BLaER1 (cell line): ENCODE data around the gene SGO1.
A peak's percentile ranks its signal among the peaks of the same experiment; 100 is the strongest.
"Not testable (repeated sequence)": the region's sequence is repeated elsewhere in the genome, so short reads cannot be mapped to it uniquely, and the experiment has no call there.

Experiments used
- H3K27ac ChIP-seq: shearing (Covaris generic); formaldehyde crosslinking; 2 replicates; pipeline ENCODE4 v1.8.1; 2022
- H3K27me3 ChIP-seq: shearing (Covaris generic); formaldehyde crosslinking; 2 replicates; pipeline ENCODE4 v1.8.1; 2022
- H3K36me3 ChIP-seq: shearing (Covaris generic); formaldehyde crosslinking; 2 replicates; pipeline ENCODE4 v1.8.1; 2022
- H3K4me1 ChIP-seq: shearing (Covaris generic); formaldehyde crosslinking; 2 replicates; pipeline ENCODE4 v1.8.1; 2022
- H3K4me2 ChIP-seq: shearing (Covaris generic); formaldehyde crosslinking; 2 replicates; pipeline ENCODE4 v1.8.1; 2022
- H3K4me3 ChIP-seq: shearing (Covaris generic); formaldehyde crosslinking; 2 replicates; pipeline ENCODE4 v1.8.1; 2022
- H3K9ac ChIP-seq: shearing (Covaris generic); formaldehyde crosslinking; 2 replicates; pipeline ENCODE4 v1.8.1; 2022
- H3K9me3 ChIP-seq: shearing (Covaris generic); formaldehyde crosslinking; 2 replicates; pipeline ENCODE4 v1.8.1; 2022
- H4K20me1 ChIP-seq: shearing (Covaris generic); formaldehyde crosslinking; 2 replicates; pipeline ENCODE4 v1.8.1; 2022
- Cebpa-rat ChIP-seq: shearing (Covaris generic); IDR thresholded peaks from 2 replicates; pipeline ENCODE4 v1.8.1; 2022

SGO1 gene

DNA sequence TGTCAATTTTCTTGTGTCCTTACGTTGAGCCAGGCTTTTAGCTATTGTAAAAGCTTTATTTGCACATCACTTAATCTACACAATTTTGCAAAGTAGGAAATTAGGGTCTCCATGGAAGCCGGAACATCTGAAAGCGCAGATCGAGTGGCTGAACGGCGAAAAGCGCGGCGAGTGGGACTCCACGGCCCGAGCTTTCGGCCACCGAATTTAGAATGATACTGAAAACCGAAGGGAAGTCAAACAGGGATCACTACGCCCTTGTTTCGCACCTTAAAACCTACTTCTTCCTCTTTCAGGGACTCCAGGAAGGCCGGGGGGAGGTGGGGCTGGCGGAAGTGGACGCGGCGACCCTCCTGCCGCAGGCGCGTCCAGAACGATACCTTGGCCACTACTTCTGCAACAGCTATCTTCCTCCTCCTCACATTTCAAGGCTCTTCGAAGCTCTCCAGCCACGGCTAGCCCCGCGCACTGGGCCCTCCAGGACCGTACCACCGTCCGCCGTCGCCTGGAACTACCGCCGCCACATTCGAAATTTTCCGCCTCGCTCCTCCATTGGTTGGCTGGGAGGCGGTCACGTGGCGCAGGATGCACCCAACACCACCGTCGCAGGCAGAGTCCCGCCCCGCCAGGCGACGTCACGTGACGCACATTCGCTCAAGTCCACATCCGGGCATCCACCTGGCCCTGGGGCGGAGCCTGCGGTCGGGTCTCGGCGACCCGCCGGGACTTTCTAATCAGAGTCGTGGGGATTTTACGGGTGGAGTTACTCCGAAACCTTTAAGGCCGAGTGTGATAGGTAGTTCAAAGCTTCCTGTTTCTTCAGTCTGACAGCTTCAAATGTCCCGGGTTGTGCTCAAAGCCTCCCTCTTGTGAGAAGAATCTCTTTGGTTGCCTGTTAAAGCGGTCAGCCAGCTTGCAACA lies at the start of gene SGO1:
Gene SGO1, minus strand, starts transcription at position 528 of the 921 bp plus-strand sequence. CDS start 2,179 bp downstream, outside the sequence.
- Histone ChIP-seq H3K4me3 (peak within 1 kb of the TSS; percentile 87), H3K4me1 (peaks cover 34% of the 10 kb centered on the region), H3K9me3 (no peaks in the 10 kb centered on the region), H3K36me3 (peaks cover 28% of the 10 kb centered on the region), H3K9ac (peak within 1 kb of the TSS; percentile 86), H4K20me1 (no peaks in the 10 kb centered on the region), H3K27me3 (no peaks in the 10 kb centered on the region), H3K4me2 (peak within 1 kb of the TSS; percentile 92), H3K27ac (peak within 1 kb of the TSS; percentile 89)
- TF ChIP-seq Cebpa-rat = no peak

DNA sequence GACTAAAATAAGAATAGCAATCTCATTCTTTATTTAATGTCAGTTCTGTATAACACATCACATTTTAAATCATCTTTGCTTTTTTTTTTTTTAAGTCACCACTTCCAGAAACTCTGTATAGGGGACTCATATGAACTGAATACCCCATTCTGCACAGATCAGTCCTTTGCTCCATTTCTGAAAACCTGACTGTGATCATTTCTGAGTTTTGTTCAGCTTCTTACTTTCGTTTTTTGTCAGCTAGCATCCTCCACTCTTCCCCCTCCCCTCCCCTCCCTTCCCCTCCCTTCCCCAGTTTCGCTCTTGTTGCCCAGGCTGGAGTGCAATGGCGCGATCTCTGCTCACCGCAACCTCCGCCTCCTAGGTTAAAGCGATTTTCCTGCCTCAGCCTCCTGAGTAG lies 49.8 kb upstream of the SGO1 start:
- Histone ChIP-seq H3K9ac (no peak overlapping the region), H3K27ac (no peak overlapping the region), H3K4me3 (no peak overlapping the region), H3K9me3 (no peaks in the 10 kb centered on the region), H3K36me3 (no peaks in the 10 kb centered on the region), H3K4me1 (no peaks in the 10 kb centered on the region), H4K20me1 (no peaks in the 10 kb centered on the region), H3K4me2 (no peak overlapping the region), H3K27me3 (no peaks in the 10 kb centered on the region)
- TF ChIP-seq Cebpa-rat = no peak

DNA sequence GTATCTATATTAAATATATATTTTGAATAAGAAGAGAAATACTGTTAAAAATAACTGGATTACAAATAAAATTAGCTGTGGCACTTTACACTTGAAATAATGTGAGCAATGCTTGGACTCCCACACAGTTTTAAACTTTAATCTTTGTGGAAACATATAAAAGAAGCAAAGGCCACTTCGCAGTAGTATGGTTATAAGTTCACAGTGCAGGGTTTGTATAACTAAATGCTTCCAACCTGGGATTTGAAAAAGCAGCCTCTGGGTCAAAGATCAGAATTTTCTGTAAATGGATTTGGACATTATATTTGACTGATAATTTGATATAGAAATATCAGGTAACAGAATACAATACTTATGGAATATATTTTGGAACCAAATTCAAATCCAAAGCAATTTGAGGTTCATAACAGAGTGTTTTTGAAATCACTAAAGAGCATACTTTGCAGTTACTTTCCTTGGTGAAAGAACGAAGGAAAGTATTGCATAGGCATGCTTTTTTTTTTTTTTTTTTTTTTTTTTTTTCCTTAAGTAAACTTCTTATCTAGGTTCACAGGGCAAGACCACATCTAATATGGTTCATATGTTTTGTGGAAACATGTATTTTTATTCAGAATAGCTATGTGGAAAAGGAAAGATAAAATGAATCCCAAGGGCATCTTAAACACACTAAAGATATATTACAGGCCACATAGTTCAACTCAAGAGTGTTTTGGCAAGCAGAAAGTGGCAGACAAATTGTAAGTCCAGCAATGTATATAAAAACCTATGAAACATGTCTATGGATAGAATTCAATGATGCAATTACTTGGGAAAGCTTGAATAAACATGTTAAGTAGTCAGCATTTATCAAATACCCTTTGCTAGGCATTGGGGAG lies 47.1 kb upstream of the SGO1 start:
- Histone ChIP-seq H4K20me1 (no peaks in the 10 kb centered on the region), H3K4me2 (no peak overlapping the region), H3K4me3 (no peak overlapping the region), H3K27me3 (no peaks in the 10 kb centered on the region), H3K9ac (no peak overlapping the region), H3K36me3 (no peaks in the 10 kb centered on the region), H3K9me3 (no peaks in the 10 kb centered on the region), H3K27ac (no peak overlapping the region), H3K4me1 (no peaks in the 10 kb centered on the region)
- TF ChIP-seq Cebpa-rat = no peak

DNA sequence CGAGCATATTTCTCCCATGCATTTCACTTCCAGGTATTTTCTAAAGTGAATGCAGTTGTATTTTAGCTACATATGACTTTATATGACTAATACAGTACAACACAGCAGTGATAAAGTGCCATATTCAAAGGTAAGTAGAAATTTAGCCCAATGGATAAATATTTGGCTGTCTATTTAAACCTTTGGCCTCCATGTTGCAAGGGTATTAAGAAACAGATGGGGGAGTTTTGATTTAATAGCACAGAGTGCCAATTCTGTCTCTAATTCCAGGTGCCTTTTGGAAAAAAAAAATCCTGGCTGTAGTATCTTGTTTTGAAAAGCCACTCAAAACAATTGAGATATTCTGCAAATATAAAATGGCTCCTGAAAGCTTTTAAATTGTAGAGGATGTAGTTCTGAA lies 44.9 kb upstream of the SGO1 start:
- Histone ChIP-seq H3K27ac (no peak overlapping the region), H4K20me1 (no peaks in the 10 kb centered on the region), H3K4me3 (no peak overlapping the region), H3K27me3 (no peaks in the 10 kb centered on the region), H3K36me3 (no peaks in the 10 kb centered on the region), H3K9me3 (no peaks in the 10 kb centered on the region), H3K9ac (no peak overlapping the region), H3K4me2 (no peak overlapping the region), H3K4me1 (no peaks in the 10 kb centered on the region)
- no peak for TF ChIP-seq Cebpa-rat

DNA sequence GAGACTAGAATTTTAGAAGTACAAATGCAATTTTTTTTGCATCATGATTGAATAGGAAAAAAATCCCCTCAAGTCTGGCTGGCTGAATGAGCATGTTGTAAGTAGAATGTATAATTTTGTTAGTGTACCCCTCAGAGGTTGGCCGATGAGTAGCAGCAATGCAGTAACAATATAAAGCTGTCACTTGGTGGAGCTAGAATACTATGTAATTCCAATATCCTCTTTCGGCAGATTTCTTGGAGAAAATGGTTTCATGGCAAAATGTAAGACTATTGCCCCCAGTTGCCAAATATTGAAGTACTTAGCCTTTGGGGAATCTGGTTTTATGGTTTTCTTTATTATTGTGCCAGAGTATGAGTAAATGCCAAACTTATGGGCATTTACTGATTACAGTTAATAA lies 39.8 kb upstream of the SGO1 start:
- no peak for TF ChIP-seq Cebpa-rat
- Histone ChIP-seq H3K4me1 (no peaks in the 10 kb centered on the region), H3K36me3 (no peaks in the 10 kb centered on the region), H3K9ac (no peak overlapping the region), H4K20me1 (no peaks in the 10 kb centered on the region), H3K9me3 (no peaks in the 10 kb centered on the region), H3K4me3 (no peak overlapping the region), H3K27ac (no peak overlapping the region), H3K27me3 (no peaks in the 10 kb centered on the region), H3K4me2 (no peak overlapping the region)

DNA sequence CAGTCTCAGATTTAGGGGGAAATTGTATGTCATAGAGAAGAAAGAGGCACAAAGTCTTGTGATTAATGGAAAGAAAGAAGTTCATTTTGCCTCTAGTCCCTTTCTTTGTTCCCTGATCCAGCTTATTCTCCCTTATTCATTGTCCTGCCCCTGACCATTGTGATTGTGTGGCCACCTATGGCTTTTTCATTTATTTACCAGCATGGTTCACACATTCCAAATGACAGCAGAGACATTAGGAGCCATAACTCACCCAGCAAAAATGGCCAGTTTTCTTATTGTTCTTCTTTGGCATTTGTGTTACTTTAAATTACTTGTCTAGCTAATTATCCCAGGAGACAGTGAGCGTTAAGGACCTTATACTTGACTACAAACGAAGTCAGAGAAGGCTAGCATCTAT lies 36.3 kb upstream of the SGO1 start:
- no peak overlapping the region for H3K9ac ChIP-seq
- H3K9me3 ChIP-seq = no peaks in the 10 kb centered on the region

DNA sequence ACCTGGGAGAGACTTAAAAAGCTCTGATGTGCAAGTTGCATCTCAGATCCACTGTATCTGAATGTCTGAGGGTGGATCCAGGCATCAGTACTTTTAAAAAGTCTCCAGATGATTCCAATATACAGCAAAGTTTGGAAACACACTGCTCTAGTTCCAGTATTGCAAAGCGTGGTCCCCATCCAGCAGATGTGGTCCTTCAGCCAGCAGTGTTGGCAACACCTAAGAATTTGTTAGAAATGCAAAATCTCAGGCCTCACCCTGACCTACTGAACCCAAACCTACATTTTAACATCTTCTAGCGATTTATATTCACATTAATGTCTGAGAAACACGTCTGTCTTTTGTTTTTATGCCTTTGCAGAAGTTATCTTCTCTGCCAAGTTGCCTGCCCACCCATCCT lies 32.2 kb upstream of the SGO1 start:
- Histone ChIP-seq H3K27me3 (no peaks in the 10 kb centered on the region), H3K4me2 (no peak overlapping the region), H4K20me1 (no peaks in the 10 kb centered on the region), H3K9ac (no peak overlapping the region), H3K9me3 (no peaks in the 10 kb centered on the region), H3K27ac (no peak overlapping the region), H3K36me3 (no peaks in the 10 kb centered on the region), H3K4me1 (no peaks in the 10 kb centered on the region), H3K4me3 (no peak overlapping the region)
- no peak for TF ChIP-seq Cebpa-rat

More for the DNA sequence above, 36.3 kb upstream of the SGO1 start:
- Histone ChIP-seq H3K36me3 (no peaks in the 10 kb centered on the region), H3K27me3 (no peaks in the 10 kb centered on the region), H4K20me1 (no peaks in the 10 kb centered on the region), H3K4me3 (no peak overlapping the region), H3K27ac (no peak overlapping the region), H3K4me1 (no peaks in the 10 kb centered on the region), H3K4me2 (no peak overlapping the region)
- no peak for TF ChIP-seq Cebpa-rat

DNA sequence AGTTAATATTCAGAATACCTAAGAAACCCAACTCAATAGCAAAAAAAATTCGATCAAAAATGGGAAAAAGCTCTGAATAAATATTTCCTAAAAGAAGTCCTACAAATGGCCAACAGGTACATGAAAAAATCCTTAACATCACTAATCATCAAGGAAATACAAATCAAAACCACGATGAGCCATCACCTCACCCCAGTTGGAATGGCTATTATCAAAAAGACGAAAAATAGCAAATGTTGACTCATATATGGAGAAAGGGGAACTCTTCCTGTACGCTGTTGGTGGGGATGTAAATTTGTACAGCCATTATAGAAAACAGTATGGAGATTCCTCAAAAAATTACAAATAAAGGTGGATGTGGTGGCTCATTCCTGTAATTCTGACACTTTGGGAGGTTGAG lies 29.6 kb upstream of the SGO1 start:
- Histone ChIP-seq H3K36me3 (no peaks in the 10 kb centered on the region), H3K9ac (no peak overlapping the region), H3K4me2 (no peak overlapping the region), H3K9me3 (no peaks in the 10 kb centered on the region), H4K20me1 (no peaks in the 10 kb centered on the region), H3K4me1 (no peaks in the 10 kb centered on the region), H3K4me3 (no peak overlapping the region), H3K27ac (no peak overlapping the region), H3K27me3 (no peaks in the 10 kb centered on the region)
- no peak for TF ChIP-seq Cebpa-rat

DNA sequence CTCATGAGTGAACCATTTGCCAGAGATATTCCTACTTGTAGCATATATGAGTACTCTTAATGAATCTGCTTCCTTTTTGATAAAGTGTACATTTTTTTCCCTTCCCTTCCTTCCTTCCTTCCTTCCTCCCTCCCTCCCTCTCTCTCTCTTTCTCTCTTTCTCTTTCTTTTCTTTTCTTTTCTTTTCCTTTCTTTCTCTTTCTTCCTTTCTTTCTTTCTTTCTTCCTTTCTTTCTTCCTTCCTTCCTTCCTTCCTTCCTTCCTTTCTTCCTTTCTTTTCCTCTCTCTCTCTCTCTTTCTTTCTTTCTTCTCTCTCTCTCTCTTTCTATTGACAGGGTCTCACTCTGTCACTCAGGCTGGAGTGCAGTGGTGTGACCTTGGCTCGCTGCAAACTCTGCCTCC lies 27.5 kb upstream of the SGO1 start:
- H3K36me3 ChIP-seq, H3K4me3 ChIP-seq, H3K4me2 ChIP-seq, H3K9me3 ChIP-seq, H3K27me3 ChIP-seq, H4K20me1 ChIP-seq, H3K4me1 ChIP-seq, H3K9ac ChIP-seq, H3K27ac ChIP-seq: not testable (repeated sequence)

DNA sequence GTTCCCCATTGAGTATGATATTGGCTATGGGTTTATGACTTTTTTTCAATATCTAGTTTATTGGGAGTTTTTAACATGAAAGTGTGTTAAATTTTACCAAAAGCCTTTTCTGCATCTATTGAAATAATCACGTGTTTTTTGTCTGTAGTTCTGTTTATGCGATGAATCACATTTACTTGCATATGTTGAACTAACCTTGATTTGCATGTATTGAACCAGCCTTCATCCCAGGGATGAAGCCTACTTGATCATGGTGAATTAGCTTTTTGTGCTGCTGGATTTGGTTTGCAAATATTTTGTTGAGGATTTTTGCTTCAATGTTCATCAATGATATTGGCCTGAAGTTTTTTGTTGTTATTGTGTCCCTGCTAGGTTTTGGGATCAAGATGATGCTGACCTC lies 21.9 kb upstream of the SGO1 start:
- H4K20me1 ChIP-seq, H3K27ac ChIP-seq, H3K36me3 ChIP-seq, H3K9ac ChIP-seq, H3K27me3 ChIP-seq, H3K4me1 ChIP-seq, H3K4me2 ChIP-seq, H3K4me3 ChIP-seq: not testable (repeated sequence)
- H3K9me3 ChIP-seq = peaks cover 15% of the 10 kb centered on the region; the same call in 1 of the 2 replicates

DNA sequence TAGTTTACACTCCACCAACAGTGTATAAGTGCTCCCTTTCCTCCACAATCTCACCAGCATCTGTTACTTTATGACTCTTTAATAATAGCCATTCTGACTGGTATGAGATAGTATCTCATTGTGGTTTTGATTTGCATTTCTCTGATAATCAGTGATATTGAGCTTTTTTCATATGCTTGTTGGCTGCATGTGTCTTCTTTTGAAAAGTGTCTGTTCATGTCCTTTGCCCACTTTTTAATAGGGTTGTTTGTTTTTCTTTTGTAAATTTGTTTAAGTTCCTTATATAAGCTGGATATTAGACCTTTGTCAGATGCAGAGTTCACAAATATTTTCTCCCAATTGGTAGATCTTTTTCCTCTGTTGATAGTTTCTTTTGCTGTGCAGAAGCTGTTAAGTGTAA lies 19.9 kb upstream of the SGO1 start:
- not testable (repeated sequence) for H3K27me3 ChIP-seq, H3K4me1 ChIP-seq, H3K4me2 ChIP-seq, H3K9ac ChIP-seq, H3K36me3 ChIP-seq, H3K4me3 ChIP-seq, H4K20me1 ChIP-seq, H3K27ac ChIP-seq
- H3K9me3 ChIP-seq = peaks cover 15% of the 10 kb centered on the region; the same call in 1 of the 2 replicates
